OCI-LY3 (cell line): ENCODE measurements around the gene IGFBPL1.

Source experiments
- EZH2phosphoT487 ChIP-seq: fragments of 200-600 bp; shearing (Covaris generic); IDR thresholded peaks from 2 replicates; pipeline ENCODE4 v1.6.1; 2018; ENCODE audit warnings: antibody characterized with exemption, mixed run types, low read depth
- TF ChIP-seq, protein P1 (sequence below): fragments of 200-600, 300-600 bp; sonication (generic); IDR thresholded peaks from 2 replicates; pipeline ENCODE4 v1.5.1; 2014; ENCODE audit warnings: antibody characterized with exemption, low read length, low read depth

- TF ChIP-seq, protein P1, sequence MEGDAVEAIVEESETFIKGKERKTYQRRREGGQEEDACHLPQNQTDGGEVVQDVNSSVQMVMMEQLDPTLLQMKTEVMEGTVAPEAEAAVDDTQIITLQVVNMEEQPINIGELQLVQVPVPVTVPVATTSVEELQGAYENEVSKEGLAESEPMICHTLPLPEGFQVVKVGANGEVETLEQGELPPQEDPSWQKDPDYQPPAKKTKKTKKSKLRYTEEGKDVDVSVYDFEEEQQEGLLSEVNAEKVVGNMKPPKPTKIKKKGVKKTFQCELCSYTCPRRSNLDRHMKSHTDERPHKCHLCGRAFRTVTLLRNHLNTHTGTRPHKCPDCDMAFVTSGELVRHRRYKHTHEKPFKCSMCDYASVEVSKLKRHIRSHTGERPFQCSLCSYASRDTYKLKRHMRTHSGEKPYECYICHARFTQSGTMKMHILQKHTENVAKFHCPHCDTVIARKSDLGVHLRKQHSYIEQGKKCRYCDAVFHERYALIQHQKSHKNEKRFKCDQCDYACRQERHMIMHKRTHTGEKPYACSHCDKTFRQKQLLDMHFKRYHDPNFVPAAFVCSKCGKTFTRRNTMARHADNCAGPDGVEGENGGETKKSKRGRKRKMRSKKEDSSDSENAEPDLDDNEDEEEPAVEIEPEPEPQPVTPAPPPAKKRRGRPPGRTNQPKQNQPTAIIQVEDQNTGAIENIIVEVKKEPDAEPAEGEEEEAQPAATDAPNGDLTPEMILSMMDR: no peak
- no peak for TF ChIP-seq EZH2phosphoT487
These were observed 60.7 kb downstream of the IGFBPL1 start for GRCh38 chr9:38363589-38363925.
